HG03442 (cell line): ENCODE results near the gene PTGES2.
"Not testable (repeated sequence)": the region's sequence is repeated elsewhere in the genome, so short reads cannot be mapped to it uniquely, and the experiment has no call there.

Experiments
- ATAC-seq: cut with Tn5 transposase; IDR thresholded peaks from one replicate; pipeline ENCODE4 v1.9.1; 2021; ENCODE audit warnings: mild to moderate bottlenecking, moderate library complexity; ENCODE audit not compliant: unreplicated experiment

Gene PTGES2

DNA sequence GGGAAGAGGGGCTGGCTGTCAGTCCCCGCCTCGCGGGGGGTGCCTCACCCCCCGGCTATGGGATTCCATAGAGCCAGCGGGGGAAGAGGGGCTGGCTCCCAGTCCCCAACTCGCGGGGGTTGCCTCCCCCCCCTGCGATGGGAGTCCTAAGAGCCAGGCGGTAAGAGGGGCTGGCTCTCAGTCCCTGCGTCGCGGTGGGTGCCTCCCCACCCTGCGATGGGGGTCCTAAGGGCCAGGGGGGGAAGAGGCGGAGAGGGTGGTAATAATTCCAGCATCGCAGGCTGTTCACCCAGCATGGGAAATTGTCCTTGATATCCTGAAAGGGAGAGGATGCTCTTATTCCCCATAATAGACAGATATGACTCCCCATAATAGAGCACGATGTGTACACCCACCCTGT lies 12.1 kb upstream of the PTGES2 start:
- no peak for ATAC-seq

DNA sequence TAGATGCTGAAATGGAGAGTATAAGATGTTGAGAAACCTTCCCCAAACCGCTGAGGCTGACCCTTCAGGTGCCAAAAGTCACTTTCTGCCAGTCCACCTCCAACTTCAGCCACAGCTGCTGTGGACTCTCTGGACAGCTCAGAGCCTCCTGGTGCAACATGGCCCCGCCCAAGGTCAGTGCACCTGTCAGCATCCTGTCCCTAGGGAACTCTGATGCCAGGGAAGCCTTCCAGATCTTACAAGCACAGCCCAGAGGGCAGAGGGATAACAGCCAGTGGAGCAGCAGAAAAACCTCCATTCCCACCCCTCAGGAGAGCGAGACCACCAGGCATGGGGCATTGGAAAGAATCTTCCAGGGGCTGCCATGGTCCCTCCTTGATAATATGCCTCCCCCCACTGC lies 10.5 kb upstream of the PTGES2 start:
- ATAC-seq = no peak

GRCh38 chr9:128136816-128137793 lies 9.6 kb upstream of the PTGES2 start:
- no peak for ATAC-seq

DNA sequence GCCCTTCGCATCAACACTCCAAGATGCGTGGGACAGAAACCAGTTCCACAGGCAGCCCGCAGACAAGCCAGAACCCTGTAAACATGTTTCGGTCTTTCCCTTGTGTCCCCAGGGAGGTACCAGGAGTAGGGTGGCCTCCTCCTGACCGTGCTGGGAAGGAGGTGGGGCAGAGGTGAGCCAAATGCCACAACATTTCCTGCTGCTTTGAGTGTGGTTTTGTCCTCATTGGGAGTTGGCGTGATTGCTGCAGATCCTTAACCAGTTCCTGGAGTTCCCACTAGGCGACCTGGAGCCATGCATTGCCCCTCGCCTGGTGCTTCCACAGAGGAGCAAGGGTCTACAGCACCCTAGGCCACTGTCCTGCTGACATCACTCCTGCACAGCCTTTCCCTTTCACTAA lies 8.0 kb upstream of the PTGES2 start:
- ATAC-seq = not testable (repeated sequence)

DNA sequence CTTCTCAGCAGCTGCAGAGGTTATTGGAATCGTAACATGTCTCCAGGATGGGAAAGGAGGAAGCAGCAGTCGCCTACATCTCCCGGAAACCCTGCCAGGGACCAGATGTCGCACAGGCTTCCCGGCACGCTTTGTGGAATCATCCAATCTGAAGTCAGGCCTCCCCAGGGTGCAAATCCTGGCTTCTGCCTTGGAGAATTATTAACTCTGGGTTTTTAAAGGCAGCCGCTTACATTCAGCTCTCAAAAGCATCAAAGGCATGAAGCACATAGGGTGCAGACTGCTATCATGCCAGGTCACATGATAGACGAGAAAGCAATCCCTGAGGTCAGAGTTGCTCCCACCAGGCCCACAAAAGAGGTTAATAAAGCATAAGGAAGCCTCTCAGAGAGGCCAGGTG lies 4.6 kb upstream of the PTGES2 start:
- ATAC-seq = not testable (repeated sequence)

- ATAC-seq = not testable (repeated sequence)
These were observed 3.8 kb upstream of the PTGES2 start for GRCh38 chr9:128131346-128131745.

- not testable (repeated sequence) for ATAC-seq
These were observed 3.1 kb upstream of the PTGES2 start for GRCh38 chr9:128130651-128131050.

DNA sequence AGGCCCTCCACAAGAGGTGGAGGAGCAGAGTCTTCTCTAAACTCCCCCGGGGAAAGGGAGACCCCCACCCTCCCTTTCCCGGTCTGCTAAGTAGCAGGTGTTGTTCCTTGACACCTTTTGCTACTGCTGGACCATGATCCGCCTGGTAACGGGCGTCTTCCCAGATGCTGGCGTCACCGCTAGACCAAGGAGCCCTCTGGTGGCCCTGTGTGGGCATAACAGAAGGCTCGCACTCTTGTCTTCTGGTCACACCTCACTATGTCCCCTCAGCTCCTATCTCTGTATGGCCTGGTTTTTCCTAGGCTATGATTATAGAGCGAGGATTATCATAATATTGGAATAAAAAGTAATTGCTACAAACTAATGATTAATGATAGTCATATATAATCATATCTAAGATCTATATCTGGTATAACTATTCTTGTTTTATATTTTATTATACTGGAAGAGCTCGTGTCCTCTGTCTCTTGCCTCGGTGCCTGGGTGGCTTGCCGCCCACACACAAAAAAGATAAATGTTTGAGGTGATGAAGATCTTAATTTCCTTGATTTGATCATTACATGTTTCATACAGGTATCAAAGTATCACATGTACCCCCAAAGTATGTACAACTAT lies 2.6 kb upstream of the PTGES2 start:
- ATAC-seq = not testable (repeated sequence)

GRCh38 chr9:128128836-128129590 lies 1.5 kb upstream of the PTGES2 start:
- no peak for ATAC-seq

GRCh38 chr9:128127990-128128835 lies 684 bp upstream of the PTGES2 start:
- ATAC-seq = peak; percentile 50

- no peak for ATAC-seq
These were observed 1.8 kb downstream of the PTGES2 start for GRCh38 chr9:128125580-128126354.

DNA sequence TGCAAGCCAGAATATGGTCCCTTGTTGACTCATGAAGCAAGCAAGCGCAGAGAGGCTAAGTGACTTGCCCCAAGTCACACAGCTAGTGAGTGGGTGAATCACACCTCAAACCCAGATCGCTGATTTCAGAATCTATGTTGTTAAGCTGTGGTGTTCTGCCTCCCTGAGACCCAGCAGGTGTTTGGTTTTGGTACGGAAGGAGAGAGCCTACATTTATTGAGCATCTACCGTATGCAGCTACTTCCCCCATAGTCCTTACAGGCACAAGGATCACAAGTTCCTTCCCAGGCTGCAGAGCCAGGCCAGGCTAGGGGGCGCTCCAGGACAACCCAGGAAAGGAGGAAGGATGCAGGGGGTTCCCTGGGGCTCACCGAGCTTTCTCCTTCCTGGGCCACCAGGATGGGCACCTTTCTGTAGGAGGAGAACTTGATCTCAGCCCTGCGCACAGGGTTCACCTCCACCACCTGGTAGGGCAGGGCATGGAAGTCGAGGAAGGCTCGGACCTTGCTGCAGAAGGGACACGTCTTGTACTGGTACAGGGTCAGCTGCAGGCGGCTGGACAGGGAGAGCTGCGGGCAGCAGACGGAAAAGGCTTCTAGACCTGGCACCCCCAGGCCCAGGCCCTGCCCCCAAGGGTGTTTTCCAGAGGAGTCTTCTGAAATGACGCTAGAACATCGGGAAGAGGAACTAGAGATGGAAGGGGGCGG lies 2.5 kb downstream of the PTGES2 start:
- no peak for ATAC-seq

DNA sequence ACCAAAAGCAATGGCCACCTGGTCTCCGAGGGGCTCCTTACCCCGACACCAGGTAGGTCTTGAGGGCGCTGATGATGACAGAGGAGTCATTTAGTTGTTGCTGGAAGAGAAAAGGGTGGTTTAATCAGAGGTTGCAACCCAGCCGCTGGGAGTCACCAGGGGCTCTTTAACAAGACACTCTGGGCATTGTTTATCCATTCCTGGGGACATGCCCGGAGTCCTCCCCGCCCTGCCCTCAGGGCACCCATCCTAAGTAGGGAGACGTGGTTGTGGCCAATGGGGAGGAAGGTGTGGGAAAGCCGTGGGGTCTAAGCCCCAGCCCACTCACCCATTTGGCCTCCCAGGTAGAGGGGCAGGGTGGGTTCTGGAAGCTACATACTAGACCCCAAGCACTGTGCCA lies 3.1 kb downstream of the PTGES2 start:
- no peak for ATAC-seq

- ATAC-seq = no peak
These were observed 4.0 kb downstream of the PTGES2 start for GRCh38 chr9:128123451-128124080.

GRCh38 chr9:128122809-128123175 lies 4.7 kb downstream of the PTGES2 start:
- ATAC-seq = no peak

DNA sequence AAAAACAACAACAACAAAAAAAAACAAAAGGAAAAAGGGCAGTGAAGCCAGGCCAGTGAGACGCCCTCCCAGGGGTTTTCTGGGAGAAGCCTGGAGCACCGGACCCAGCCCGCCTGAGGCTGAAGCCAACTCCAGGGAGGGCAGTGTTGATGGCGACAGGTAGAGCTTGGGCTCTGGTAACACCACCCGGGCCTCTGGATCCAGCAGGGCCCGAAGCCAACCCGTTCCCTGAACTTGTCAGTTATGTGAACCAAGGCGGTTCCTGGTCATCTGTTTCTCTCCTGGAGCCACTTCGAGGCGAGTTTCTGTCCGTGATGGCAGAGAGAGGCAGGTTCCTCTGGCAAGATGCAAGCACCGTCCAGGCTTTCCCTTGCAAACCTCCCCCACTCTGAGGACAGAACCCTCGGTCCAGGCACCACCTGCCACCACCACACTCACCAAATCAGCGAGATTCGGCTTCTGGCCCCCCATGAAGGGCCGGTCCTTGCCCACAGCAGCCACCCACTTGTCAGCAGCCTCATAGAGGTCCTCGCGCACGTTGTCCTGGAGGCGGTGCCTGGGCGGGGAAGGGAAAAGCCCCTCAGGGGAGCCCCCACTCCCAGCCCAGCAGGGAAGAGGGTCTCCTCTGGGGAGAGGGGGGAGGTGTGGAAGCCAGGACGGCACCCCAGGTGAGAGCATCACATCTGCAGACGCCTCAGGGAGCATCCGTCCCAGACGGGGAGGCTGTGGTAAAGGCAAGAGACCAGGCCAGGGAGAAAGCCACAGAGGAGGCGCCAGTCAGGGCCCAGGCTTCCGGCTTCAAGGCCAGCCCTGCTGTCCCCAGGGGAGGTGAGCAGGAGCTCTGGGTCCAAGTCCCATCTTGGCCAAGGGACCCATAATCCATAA lies 5.4 kb downstream of the PTGES2 start:
- ATAC-seq = no peak

GRCh38 chr9:128121466-128121810 lies 6.1 kb downstream of the PTGES2 start:
- no peak for ATAC-seq
